ENCODE data around the gene SNCAIP. TPM values are rescaled to one million over a fixed set of nuclear protein-coding genes. Genes with fewer than 3 reads are reported as not detected.

The SNCAIP gene
- polyA plus RNA-seq, 4 donors = 17.0 to 36.8 (median 22.7) TPM

DNA sequence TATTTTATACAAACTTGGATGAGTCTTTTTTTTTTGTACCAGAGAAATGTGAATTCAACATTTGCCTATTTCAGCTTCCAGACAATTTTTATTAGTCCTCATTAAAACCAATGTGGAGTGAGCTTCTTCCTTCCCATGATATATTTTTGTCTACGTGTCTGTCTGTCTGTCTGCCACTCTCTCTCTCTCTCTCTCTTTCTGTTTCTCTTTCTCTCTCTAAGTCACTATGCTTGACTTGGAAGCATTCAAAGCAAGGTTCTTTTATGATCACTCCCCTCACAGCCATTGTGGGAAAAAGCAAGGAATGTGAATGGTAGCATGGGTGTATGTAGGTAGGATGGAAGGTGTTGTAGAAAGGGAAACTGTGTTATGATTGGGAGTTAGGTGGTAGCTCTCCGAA is 80.2 kb downstream of the SNCAIP start:
- no peak for DNase-seq (ENCODE audit: low read depth in 4 of 4, low spot score in 3 of 4)

- DNase-seq (ENCODE audit: low read depth in 4 of 4, low spot score in 3 of 4) = no peak
Measured at GRCh38 chr5:122392824-122393223, 80.8 kb downstream of the SNCAIP start.

GRCh38 chr5:122394284-122394930 is 82.4 kb downstream of the SNCAIP start:
- DNase-seq (ENCODE audit: low read depth in 4 of 4, low spot score in 3 of 4) = no peak

GRCh38 chr5:122398016-122398415 is 86.0 kb downstream of the SNCAIP start:
- no peak for DNase-seq (ENCODE audit: low read depth in 4 of 4, low spot score in 3 of 4)

- no peak for DNase-seq (ENCODE audit: low read depth in 4 of 4, low spot score in 3 of 4)
Measured at GRCh38 chr5:122400341-122400740, 88.3 kb downstream of the SNCAIP start.

DNA sequence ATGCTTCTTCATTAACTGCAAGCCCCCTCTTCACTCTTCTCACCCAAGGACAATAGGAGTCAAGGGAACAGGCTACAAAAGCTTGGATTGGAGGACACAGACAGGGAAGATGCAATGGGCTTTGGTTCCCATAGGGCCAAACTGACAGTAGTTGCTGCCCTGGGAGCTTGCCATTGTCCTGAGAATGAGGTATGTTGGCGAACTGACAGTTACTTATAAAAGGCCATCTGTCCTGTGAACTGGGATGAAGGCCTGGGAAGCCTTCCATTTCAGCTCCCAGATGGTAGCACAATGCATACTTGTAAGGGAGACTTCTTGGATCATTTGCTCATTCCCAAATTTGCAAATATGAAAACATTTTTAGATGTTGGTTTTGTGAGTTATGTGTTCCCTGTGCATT is 88.9 kb downstream of the SNCAIP start:
- no peak for DNase-seq (ENCODE audit: low read depth in 4 of 4, low spot score in 3 of 4)

DNA sequence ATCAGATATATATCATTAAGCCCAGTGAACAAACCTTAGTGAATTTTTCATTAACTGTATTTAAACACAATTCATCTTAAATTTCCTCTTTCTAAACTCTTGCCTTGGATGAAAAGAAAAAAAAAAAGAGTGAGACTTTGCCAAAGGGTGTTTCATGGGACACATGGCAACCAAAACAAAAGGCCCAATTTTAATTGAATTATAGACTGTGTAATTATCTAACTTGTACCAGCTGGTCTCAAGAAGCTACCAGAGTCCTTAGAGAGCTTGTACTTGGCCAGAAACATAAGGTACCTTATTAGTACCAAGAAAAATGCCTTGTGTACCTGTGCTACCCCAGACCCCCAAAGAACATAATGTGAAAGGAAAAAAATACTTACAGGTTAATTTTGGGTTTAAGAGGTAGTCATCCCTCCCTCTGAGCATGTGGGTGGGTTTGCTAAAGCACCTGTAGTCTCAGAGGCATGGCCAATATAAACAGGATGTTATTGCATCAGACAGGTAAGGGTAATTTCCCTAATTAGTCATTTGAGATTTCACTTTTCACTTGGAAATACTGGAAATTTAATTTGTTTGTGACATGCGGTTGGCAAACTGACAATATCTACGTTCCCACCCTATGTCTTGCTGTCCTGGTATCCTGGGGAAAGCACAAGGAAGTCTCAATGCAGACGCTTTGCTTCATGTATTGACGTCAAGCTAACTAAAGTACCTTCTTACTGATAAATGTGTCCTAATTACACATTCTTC is 90.1 kb downstream of the SNCAIP start:
- DNase-seq (ENCODE audit: low read depth in 4 of 4, low spot score in 3 of 4) = no peak

- no peak for DNase-seq (ENCODE audit: low read depth in 4 of 4, low spot score in 3 of 4)
Measured at GRCh38 chr5:122402955-122403685, 91.1 kb downstream of the SNCAIP start.

GRCh38 chr5:122404018-122404417 is 92.0 kb downstream of the SNCAIP start:
- no peak for DNase-seq (ENCODE audit: low read depth in 4 of 4, low spot score in 3 of 4)

DNA sequence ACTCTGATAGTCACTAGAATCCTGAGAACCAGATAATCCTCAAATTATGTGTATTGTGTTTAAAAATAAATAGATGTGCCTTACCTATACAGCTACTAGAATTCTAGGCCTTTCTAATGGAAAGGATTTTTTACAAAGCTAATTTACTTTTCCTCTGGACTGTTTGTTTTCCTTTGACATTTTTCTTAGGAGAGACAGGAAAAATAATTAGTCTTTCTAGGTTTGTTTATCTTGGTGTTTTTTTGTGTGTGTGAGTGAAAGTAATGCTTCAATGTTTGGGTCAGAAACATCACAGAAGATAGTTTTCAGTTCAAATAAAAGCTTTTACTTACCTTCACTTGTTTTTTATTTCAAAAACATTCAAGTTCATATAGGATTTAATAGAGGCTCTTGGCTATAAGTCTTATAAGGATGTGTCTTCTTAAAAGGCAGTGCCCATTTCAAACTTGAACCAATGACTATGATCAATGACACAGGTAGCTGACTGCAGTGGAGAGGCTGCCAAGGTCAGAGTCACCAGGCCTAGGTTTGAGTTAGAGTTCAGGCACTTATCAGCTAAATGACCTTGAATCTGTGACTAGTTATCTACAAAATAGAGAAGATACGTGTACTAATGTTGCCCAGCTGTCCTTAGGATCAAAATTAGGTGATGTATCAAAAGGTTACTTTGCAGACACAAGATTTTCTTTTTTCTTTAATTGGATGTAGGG is 92.8 kb downstream of the SNCAIP start:
- DNase-seq (ENCODE audit: low read depth in 4 of 4, low spot score in 3 of 4) = no peak

DNA sequence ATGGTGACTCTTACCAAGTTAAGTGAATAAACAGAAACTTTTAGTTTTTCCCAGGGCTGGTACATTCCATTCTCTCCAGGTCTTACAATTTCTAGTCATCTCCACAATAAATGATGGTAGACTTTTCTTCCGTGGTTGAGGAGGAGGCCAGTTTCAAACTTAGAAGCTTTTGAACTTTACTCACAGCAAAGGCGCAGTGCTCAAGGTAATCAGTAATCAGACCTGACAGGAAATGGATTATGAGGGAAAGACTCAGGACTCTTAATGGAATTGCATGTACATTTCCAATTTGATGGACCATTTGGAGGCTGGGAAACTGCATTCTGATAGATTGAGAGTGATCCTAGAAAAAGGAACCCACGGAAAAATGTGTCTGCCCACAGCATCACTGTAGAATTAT is 93.7 kb downstream of the SNCAIP start:
- DNase-seq (ENCODE audit: low read depth in 4 of 4, low spot score in 3 of 4) = no peak

GRCh38 chr5:122406181-122406580 is 94.1 kb downstream of the SNCAIP start:
- no peak for DNase-seq (ENCODE audit: low read depth in 4 of 4, low spot score in 3 of 4)

- DNase-seq (ENCODE audit: low read depth in 4 of 4, low spot score in 3 of 4) = no peak
Measured at GRCh38 chr5:122408592-122409224, 96.7 kb downstream of the SNCAIP start.

GRCh38 chr5:122412966-122413365 is 100.9 kb downstream of the SNCAIP start:
- DNase-seq (ENCODE audit: low read depth in 4 of 4, low spot score in 3 of 4) = no peak

- no peak for DNase-seq (ENCODE audit: low read depth in 4 of 4, low spot score in 3 of 4)
Measured at GRCh38 chr5:122413722-122414121, 101.7 kb downstream of the SNCAIP start.

- peak in 3 of 4 donors; percentile 53 to 69 (median 56) for DNase-seq (ENCODE audit: low read depth in 4 of 4, low spot score in 3 of 4)
Measured at GRCh38 chr5:122415030-122415800, 103.2 kb downstream of the SNCAIP start.

- no peak for DNase-seq (ENCODE audit: low read depth in 4 of 4, low spot score in 3 of 4)
Measured at GRCh38 chr5:122415801-122416120, 103.7 kb downstream of the SNCAIP start.

- no peak for DNase-seq (ENCODE audit: low read depth in 4 of 4, low spot score in 3 of 4)
Measured at GRCh38 chr5:122419142-122419894, 107.3 kb downstream of the SNCAIP start.

- DNase-seq (ENCODE audit: low read depth in 4 of 4, low spot score in 3 of 4) = no peak
Measured at GRCh38 chr5:122420091-122420490, 108.1 kb downstream of the SNCAIP start.
